ENCODE data around the gene PTGFRN.

PTGFRN gene

DNA sequence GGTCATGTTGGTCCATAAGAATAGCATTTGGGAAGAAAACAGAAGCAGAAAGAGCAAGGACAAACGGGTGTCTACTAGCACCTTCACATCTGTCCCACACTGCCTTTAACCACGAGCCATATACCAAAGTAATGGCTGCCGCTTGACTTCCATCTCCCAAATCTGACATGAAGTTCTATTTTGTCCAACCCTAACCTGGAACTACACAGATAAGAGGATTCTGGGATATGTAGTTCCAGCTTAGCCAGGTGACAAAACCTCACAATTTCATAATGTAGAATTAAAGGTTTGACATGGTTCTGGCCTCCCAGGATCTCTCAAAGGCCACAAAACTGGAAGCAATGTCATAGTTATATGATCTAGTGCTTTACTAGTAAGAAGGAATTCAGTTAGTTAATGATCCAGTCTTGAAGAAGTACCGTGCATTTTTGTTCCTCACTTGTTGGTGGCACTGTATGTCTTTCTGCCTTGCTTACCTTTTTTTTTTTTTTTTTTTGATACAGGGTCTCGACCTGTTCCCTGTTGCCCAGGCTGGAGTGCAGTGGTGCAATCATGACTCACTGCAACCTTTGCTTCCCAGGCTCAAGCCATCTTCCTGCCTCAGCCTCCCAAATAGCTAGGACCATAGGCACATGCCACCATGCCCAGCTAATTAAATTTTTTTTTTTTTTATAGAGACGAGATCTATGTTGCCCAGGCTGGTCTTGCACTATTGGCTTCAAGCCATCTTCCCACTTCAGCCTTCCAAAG, 17.5 kb downstream of the PTGFRN start:
- POLR2A ChIA-PET: no interaction called here
- CTCF ChIA-PET: no interaction called here
- no peak overlapping the region for H3K4me3 ChIP-seq (ENCODE audit: low read depth, low read length)
- TF ChIP-seq, protein P1, sequence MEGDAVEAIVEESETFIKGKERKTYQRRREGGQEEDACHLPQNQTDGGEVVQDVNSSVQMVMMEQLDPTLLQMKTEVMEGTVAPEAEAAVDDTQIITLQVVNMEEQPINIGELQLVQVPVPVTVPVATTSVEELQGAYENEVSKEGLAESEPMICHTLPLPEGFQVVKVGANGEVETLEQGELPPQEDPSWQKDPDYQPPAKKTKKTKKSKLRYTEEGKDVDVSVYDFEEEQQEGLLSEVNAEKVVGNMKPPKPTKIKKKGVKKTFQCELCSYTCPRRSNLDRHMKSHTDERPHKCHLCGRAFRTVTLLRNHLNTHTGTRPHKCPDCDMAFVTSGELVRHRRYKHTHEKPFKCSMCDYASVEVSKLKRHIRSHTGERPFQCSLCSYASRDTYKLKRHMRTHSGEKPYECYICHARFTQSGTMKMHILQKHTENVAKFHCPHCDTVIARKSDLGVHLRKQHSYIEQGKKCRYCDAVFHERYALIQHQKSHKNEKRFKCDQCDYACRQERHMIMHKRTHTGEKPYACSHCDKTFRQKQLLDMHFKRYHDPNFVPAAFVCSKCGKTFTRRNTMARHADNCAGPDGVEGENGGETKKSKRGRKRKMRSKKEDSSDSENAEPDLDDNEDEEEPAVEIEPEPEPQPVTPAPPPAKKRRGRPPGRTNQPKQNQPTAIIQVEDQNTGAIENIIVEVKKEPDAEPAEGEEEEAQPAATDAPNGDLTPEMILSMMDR (IDR thresholded peaks at IDR 0.05; ENCODE audit: insufficient read depth, low read length, missing control alignments): no peak
- no peak for DNase-seq (ENCODE audit: low read depth, low spot score)

DNA sequence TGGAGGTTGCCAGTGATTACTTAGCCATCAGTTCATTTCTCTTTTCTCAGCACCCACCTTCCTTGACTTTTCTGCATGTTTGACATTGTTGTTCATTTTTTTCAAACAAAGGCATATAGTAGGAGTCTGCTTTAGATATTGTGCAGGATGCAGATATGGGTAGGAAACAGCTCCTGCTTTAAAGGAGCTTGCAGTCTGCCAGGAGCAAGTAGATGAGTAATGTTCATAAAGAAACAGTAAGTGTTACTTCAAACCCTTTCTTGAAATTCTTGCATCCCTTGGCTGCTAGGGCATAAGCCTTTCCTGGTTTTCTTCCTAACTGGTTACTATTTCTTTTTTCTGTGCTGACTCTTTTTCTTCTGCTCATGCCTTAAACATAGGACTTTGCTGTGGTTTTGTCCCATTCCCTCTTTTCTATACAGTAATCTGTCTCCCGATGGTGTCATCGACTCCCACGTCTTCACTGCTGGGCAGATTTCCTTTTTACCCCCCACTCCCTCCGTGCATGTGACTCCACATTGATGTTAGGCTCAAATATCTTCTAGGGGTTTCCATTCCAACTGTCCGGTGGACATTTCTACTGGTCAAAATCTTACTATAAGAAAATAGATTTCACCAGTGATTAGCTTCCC, 20.4 kb downstream of the PTGFRN start:
- CTCF ChIA-PET: no interaction called here
- TF ChIP-seq, protein P1 (IDR thresholded peaks at IDR 0.05; ENCODE audit: insufficient read depth, low read length, missing control alignments): no peak
- H3K4me3 ChIP-seq (ENCODE audit: low read depth, low read length): no peak overlapping the region
- POLR2A ChIA-PET: no interaction called here
- DNase-seq (ENCODE audit: low read depth, low spot score): no peak

DNA sequence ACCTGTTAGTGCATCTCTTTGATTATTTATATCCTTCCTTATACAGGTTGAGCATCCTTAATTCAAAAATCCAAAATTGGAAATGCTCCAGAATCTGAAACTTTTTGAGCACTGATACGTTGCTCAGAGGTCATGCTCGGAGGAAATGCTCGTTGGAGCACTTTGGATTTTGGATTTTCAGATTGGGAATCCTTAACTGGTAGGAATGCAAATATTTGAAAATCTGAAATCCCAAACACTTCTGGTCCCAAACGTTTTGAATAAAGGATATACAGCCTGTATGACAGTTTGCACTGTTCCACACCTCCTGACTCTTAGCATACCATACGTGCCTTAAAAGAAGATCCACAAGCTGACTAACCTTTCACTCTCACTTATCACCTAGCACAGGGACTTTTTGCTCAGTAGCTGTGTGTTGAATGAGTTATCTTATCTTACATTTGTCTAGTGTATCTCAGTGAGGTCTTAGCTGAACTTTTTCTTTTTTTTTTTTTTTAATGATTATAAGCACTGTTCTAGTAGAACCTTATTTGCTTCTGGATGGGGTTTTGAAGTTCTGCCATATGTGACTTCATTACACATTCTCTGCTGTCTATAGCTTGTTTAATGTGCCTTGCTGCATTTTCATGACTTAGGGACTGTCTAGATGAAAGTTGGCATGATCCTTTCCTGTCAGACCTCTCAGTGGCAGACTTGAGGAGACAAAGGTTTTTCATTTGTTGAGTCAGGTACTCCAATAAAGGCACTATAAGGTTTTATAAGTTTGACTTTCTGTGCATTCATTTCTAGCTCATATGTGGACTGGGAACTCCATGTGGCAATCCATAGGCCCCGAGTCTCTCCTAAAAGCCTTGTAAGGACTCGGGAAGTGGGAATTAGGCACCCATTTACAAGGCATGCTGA, 21.6 kb downstream of the PTGFRN start:
- TF ChIP-seq, protein P1 (IDR thresholded peaks at IDR 0.05; ENCODE audit: insufficient read depth, low read length, missing control alignments): no peak
- H3K4me3 ChIP-seq (ENCODE audit: low read depth, low read length): no peak overlapping the region
- POLR2A ChIA-PET: no interaction called here
- CTCF ChIA-PET: interaction anchor here (1.2 kb wide), 1 partner anchor 11 kb away, joined by 3 read pairs; no protein-coding TSS in a partner anchor
- no peak for DNase-seq (ENCODE audit: low read depth, low spot score)

DNA sequence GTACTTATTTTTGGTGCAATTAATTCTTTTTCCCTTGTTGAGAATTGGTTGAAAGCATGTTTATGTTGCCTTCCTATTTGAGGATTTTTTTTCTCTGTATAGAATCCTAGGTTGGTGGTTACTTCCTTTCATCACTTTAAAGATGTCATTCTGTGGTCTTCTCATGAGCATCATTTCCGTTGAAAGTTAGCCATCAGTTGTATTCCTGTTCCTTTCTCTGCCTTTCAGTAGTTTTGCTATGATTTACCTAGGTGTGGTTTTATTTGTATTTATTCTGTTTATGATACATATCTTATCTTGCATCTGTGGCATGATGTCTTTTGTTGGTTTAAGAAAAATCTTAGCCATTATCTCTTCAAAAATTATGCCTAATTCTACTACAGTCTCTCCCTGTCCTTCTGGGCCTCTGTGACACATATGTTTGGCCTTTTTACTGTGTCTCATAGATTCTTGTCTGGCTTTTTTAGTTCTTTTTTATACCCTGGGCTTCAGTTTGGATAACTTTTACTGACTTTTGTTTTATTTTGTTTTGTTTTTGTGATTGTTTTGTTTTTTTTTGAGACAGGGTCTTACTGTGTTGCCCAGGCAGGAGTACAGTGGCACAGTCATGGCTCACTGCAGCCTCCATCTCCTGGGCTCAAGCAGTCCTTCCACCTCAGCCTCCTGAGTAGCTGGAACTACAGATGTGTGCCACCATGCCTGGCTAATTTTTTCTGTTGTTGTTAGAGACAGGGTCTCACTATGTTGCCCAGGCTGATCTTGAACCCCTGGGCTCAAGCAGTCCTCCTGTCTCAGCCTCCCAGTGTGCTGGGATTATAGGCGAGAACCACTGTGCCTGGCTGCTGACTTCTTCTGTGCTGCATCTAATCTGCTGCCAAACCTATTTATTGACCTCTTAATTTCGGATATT, 24.1 kb downstream of the PTGFRN start:
- POLR2A ChIA-PET: no interaction called here
- TF ChIP-seq, protein P1 (IDR thresholded peaks at IDR 0.05; ENCODE audit: insufficient read depth, low read length, missing control alignments): no peak
- H3K4me3 ChIP-seq (ENCODE audit: low read depth, low read length): no peak overlapping the region

DNA sequence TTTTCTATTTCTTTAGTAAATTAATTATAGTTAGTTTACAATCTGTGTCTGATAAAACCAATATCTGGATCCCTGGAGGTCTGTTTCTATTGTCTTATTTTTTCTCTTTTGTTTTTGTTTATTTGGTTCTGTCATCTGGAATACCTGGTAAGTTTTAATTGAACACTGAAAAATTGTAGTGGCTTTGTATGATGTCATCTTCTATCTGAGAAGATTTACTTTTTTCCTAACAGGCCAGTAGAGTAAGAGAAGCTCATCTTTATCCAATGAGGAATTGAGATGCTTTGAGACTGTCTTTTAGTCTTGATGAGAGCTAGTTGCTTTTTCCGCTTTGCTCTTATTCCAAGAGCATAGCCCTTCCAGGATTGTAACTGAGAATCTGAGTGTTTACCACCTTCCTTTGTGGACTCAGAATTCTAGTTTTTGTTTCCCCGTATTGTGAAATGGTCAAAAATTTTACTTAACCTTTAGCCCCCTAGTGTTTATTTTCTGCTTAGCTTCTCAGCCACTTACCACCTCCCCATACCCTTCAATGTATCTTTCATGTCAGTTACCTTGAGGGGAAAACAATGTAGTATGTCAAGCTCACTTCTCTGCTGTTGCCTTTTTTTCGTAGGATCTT, 25.0 kb downstream of the PTGFRN start:
- no peak overlapping the region for H3K4me3 ChIP-seq (ENCODE audit: low read depth, low read length)
- TF ChIP-seq, protein P1 (IDR thresholded peaks at IDR 0.05; ENCODE audit: insufficient read depth, low read length, missing control alignments): no peak
- DNase-seq (ENCODE audit: low read depth, low spot score): no peak
- ChIA-PET POLR2A (no interaction called here), CTCF (interaction anchor here (1.2 kb wide), 1 partner anchor 197 kb away, joined by 6 read pairs; no protein-coding TSS in a partner anchor)

More for the DNA sequence above, 24.1 kb downstream of the PTGFRN start:
- CTCF ChIA-PET: interaction anchor here (1.2 to 1.3 kb wide), 3 partner anchors 9 to 196 kb away, joined by 3 to 6 read pairs (median 3); no protein-coding TSS in a partner anchor
- DNase-seq (ENCODE audit: low read depth, low spot score): no peak

Measured in AG04449 (cell line).